Heart left ventricle (tissue), 16 donors: ENCODE measurements around the gene CDR2L. TPM values are rescaled to one million over a fixed set of nuclear protein-coding genes. Genes with fewer than 3 reads are reported as not detected.

Source experiments
- ATAC-seq, 4 donors: fragments of 200-7000 bp; cut with Tn5 transposase; one replicate each; pipeline ENCODE4 v1.9.1; 2020 to 2022; ENCODE audit warnings: moderate library complexity in 4 of 4, mild to moderate bottlenecking in 3 of 4, moderate number of reproducible peaks in 1 of 4
- DNase-seq, 5 donors: peaks; one replicate each; pipeline ENCODE4 v3.0.0-alpha.2; 2020
- H3K27ac ChIP-seq, 12 donors: fragments of 200-600 bp; sonication (generic) in 4 of 12; one replicate each; pipeline versions ENCODE4 v1.5.0 to v1.8.0; 2016 to 2022; ENCODE audit warnings: mild to moderate bottlenecking in 2 of 12
- H3K27me3 ChIP-seq, 9 donors: fragments of 200-600 bp; sonication (generic) in 2 of 9; one replicate each; pipeline versions ENCODE4 v1.5.1 to v1.8.0; 2016 to 2022; ENCODE audit warnings: mild to moderate bottlenecking in 3 of 9
- H3K36me3 ChIP-seq, 9 donors: fragments of 200-600 bp; sonication (generic) in 2 of 9; one replicate each; pipeline versions ENCODE4 v1.5.0 to v1.8.0; 2018 to 2022; ENCODE audit warnings: mild to moderate bottlenecking in 2 of 9
- H3K4me1 ChIP-seq, 12 donors: fragments of 200-600 bp; sonication (generic) in 4 of 12; one replicate each; pipeline versions ENCODE4 v1.5.0 to v1.8.0; 2016 to 2022; ENCODE audit warnings: mild to moderate bottlenecking in 3 of 12
- H3K4me3 ChIP-seq, 12 donors: fragments of 200-600 bp; sonication (generic) in 4 of 12; one replicate each; pipeline versions ENCODE4 v1.5.0 to v1.8.0; 2017 to 2022; ENCODE audit warnings: mild to moderate bottlenecking in 9 of 12, moderate library complexity in 4 of 12
- H3K9me3 ChIP-seq, 12 donors: fragments of 200-600 bp; sonication (generic) in 4 of 12; one replicate each; pipeline versions ENCODE4 v1.5.0 to v1.8.0; 2016 to 2022; ENCODE audit warnings: mild to moderate bottlenecking in 1 of 12
- POLR2A ChIP-seq, 2 donors: fragments of 450-650 bp; IDR thresholded peaks; one replicate each; pipeline ENCODE4 v1.6.1; 2017; ENCODE audit warnings: antibody characterized with exemption in 2 of 2, mild to moderate bottlenecking in 2 of 2, moderate library complexity in 2 of 2
- WGBS, 4 donors: extraction: QIAGEN DNeasy Blood & Tissue Kit in 2 of 4; methylation state at CpG; one replicate each; pipeline versions ENCODE4 v1.1.5 to v1.1.7; 2013 to 2018; 5-methylcytosine and 5-hydroxymethylcytosine counted together
- intact Hi-C, 10 donors: fragments of 100-400 bp; cut with DNase I; formaldehyde crosslinking; loops; one replicate each; pipeline versions ENCODE4 v1.11.1 to v1.14.2; 2022
- polyA plus RNA-seq, 2 donors: library from polyadenylated mRNA; stranded (reverse); fragments of 200-250 nt; gene quantifications; one replicate each; pipeline ENCODE4 v1.2.3, GENCODE V29; 2013
- total RNA-seq, 9 donors: library from RNA; depleted of rRNA in 2 of 9; stranded (reverse); fragments of >200 nt in 2 of 9; fragmentation: NEBNext Ultra II Directional in 3 of 9; extraction: Animal tissue kit (Norgen Biotek cat#: 25700) in 3 of 9; gene quantifications; one replicate each; pipeline versions ENCODE4 v1.1.0 to v1.2.4, GENCODE V29; 2016 to 2023
- TF ChIP-seq, protein P1 (sequence below), 12 donors: fragments of 200-600 bp; sonication (generic) in 4 of 12; IDR thresholded peaks; one replicate each; pipeline versions ENCODE4 v1.5.0 to v1.8.0; 2018 to 2022; ENCODE audit warnings: antibody characterized with exemption in 12 of 12, mild to moderate bottlenecking in 5 of 12
- donor health status: ischemic (EF 13 %, LVEDD 7.1; RV severe dilation, severe dysfunction).
- donor health status: healthy with polysubstance abuse.
- donor health status: DM: no; HTN: yes; CAD: no.
- donor health status: DM: no; HTN: no; CAD: no.
- donor health status: ischemic (EF 25% LVEDD 6.9; RV normal size, moderate dysfunction).
- donor health status: ischemic (EF 25% LVEDD 5.7; RV mildly dilated, moderate dysfunction).
- donor health status: healthy.
- donor health status: DM: yes; HTN: yes; CAD: no.
- donor health status: ischemic (EF 35%, LVEDD 5.7; RV mildly dilated, moderate dysfunction).
- donor health status: nonischemic (EF 11% LVEDD 7.7; RV severe dilation, severe dysfunction).
- donor health status: DM: yes; HTN: yes; CAD: no.
- donor health status: PGD.
- donor health status: ischemic (EF 29% LVEDD 5.4; RV normal size, mild dysfunction).
- donor health status: nonischemic (EF 23%, LVEDD 6.1; RV moderate dilation, normal function).

The CDR2L gene
- total and polyA plus RNA-seq, 11 donors: 13.0 to 56.4 (median 18.1) TPM

DNA sequence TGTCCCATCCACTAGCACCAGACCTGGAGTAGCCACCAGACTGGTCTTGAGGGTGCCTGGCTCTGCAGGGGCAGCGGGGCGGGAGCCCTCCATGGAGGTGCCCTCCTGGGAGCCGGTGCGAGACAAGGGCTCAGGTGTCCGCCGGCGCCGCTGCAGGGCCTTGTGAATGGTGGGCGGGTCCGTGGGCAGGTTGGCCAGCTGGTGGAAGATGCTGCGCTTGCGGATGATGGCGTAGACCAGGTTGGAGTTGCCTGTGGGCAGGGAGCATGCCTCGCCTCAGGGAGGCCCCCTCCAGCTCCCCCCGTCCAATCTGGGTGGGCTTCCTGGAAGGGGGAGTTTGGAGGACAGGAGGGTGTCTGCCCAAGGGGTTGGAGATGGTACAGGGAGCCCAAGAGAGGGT, 33.3 kb upstream of the CDR2L start:
- TF ChIP-seq, protein P1, sequence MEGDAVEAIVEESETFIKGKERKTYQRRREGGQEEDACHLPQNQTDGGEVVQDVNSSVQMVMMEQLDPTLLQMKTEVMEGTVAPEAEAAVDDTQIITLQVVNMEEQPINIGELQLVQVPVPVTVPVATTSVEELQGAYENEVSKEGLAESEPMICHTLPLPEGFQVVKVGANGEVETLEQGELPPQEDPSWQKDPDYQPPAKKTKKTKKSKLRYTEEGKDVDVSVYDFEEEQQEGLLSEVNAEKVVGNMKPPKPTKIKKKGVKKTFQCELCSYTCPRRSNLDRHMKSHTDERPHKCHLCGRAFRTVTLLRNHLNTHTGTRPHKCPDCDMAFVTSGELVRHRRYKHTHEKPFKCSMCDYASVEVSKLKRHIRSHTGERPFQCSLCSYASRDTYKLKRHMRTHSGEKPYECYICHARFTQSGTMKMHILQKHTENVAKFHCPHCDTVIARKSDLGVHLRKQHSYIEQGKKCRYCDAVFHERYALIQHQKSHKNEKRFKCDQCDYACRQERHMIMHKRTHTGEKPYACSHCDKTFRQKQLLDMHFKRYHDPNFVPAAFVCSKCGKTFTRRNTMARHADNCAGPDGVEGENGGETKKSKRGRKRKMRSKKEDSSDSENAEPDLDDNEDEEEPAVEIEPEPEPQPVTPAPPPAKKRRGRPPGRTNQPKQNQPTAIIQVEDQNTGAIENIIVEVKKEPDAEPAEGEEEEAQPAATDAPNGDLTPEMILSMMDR (IDR thresholded peaks at IDR 0.05): no peak
- no peak for TF ChIP-seq POLR2A (IDR thresholded peaks at IDR 0.05)
- Histone ChIP-seq H3K36me3 (peaks cover 0 to 22% (median 0%) of the 10 kb centered on the region in 9 donors), H3K9me3 (no peaks in the 10 kb centered on the region), H3K4me3 (no peak overlapping the region), H3K4me1 (no peaks in the 10 kb centered on the region), H3K27me3 (peaks cover 0 to 5% (median 0%) of the 10 kb centered on the region in 9 donors), H3K27ac (no peak overlapping the region)
- no peak for DNase-seq
- WGBS, 4 donors: 92 to 94% (median 92%) methylated on average over 14 to 15 of the region's 15 CpGs
- ATAC-seq: no peak
- intact Hi-C loops: loop anchor here in 1 of 10 donors (10.0 kb wide), 1 partner anchor 159 kb away; no protein-coding TSS in a partner anchor

DNA sequence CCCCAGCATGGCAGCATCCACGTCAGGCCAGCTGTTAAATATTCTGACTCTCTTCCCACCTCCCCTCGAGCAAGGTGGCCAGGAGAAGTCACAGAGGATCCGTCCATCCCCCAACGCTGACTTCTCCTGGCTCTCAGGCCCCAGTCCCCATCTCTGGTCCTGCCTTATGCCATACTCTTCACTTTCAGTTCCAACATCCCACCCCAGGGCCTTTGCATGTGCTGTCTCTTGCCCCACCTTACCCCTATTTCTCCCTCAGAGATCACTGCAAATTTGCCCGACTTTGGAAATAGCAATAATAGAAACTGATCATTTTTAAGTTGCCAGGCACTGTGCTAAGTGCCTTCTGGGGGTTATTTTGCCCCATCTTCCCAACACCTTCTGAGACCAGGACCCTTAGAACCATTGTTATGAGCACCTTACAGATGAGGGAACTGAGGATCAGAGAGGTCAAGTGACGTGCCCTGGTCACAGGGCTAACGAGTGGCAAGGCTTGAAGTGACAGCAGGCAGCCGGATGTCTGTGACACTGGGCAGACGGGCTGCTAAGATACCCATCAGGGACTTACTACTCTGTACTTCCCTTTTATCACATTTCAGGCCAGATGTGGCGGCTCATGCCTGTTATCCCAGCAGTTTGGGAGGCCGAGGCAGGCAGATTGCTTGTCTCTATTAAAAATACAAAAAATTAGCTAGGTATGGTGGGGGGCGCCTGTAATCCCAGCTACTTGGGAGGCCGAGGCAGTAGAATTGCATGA, 32.6 kb upstream of the CDR2L start:
- H3K27ac ChIP-seq: no peak overlapping the region
- TF ChIP-seq, protein P1 (IDR thresholded peaks at IDR 0.05): no peak
- TF ChIP-seq POLR2A (IDR thresholded peaks at IDR 0.05): no peak
- peaks cover 0 to 22% (median 0%) of the 10 kb centered on the region in 9 donors for H3K36me3 ChIP-seq
- intact Hi-C loops: loop anchor here in 6 of 10 donors (5.0 to 10.0 kb wide), 4 partner anchors 152 to 213 kb away; partner anchors contain the start of gene ARMC7 (in 1 of the 6)
- WGBS, 4 donors: 74 to 83% (median 77%) methylated on average over 13 of the region's 13 CpGs
- H3K27me3 ChIP-seq: peaks cover 0 to 5% (median 0%) of the 10 kb centered on the region in 9 donors
- no peaks in the 10 kb centered on the region for H3K4me1 ChIP-seq
- no peaks in the 10 kb centered on the region for H3K9me3 ChIP-seq
- DNase-seq (no peak), ATAC-seq (no peak)
- H3K4me3 ChIP-seq: no peak overlapping the region

- Histone ChIP-seq H3K36me3 (peaks cover 0 to 20% (median 0%) of the 10 kb centered on the region in 9 donors), H3K9me3 (no peaks in the 10 kb centered on the region), H3K27ac (no peak overlapping the region), H3K4me3 (no peak overlapping the region), H3K27me3 (peaks cover 0 to 5% (median 0%) of the 10 kb centered on the region in 9 donors), H3K4me1 (no peaks in the 10 kb centered on the region)
- intact Hi-C loops: loop anchor here in 6 of 10 donors (2.0 to 10.0 kb wide), 5 partner anchors 31 to 214 kb away; partner anchors contain the start of genes ARMC7 (in 1 of the 6) and OTOP2 (in 1 of the 6)
- DNase-seq (no peak), ATAC-seq (no peak)
- 74 to 85% (median 84%) methylated on average over 4 of the region's 4 CpGs for WGBS, 4 donors
- TF ChIP-seq POLR2A (IDR thresholded peaks at IDR 0.05): no peak
- TF ChIP-seq, protein P1 (IDR thresholded peaks at IDR 0.05): no peak
Observed at GRCh38 chr17:74956093-74956492, 31.3 kb upstream of the CDR2L start.
